Ishikawa (cell line): Measurements from ENCODE around the gene SMCR8.

Experiments used
- CEBPB ChIP-seq: IDR thresholded peaks from 2 replicates; pipeline ENCODE4 v1.6.1; 2012
- CREB1 ChIP-seq: IDR thresholded peaks from 2 replicates; pipeline ENCODE4 v1.6.1; 2012; ENCODE audit warnings: low read depth
- EGR1 ChIP-seq: IDR thresholded peaks from 2 replicates; pipeline ENCODE4 v1.6.1; 2012
- EP300 ChIP-seq: IDR thresholded peaks from 2 replicates; pipeline ENCODE4 v1.6.1; 2012; ENCODE audit warnings: borderline replicate concordance
- FOXM1 ChIP-seq: IDR thresholded peaks from 2 replicates; pipeline ENCODE4 v1.6.1; 2012; ENCODE audit warnings: low read depth, borderline replicate concordance
- MAX ChIP-seq: IDR thresholded peaks from 2 replicates; pipeline ENCODE4 v1.6.1; 2012
- NFIC ChIP-seq: IDR thresholded peaks from 2 replicates; pipeline ENCODE4 v1.6.1; 2012
- RAD21 ChIP-seq: IDR thresholded peaks from 2 replicates; pipeline ENCODE4 v1.6.1; 2012; ENCODE audit warnings: low read depth
- REST ChIP-seq: IDR thresholded peaks from 2 replicates; pipeline ENCODE4 v1.6.1; 2012; ENCODE audit warnings: low read depth, mild to moderate bottlenecking
- TAF1 ChIP-seq: IDR thresholded peaks from 2 replicates; pipeline ENCODE4 v1.6.1; 2012; ENCODE audit warnings: low read depth, mild to moderate bottlenecking
- TCF12 ChIP-seq: IDR thresholded peaks from 2 replicates; pipeline ENCODE4 v1.6.1; 2012; ENCODE audit warnings: low read depth
- TEAD4 ChIP-seq: IDR thresholded peaks from 2 replicates; pipeline ENCODE4 v1.6.1; 2012
- USF1 ChIP-seq: IDR thresholded peaks from 2 replicates; pipeline ENCODE4 v1.6.1; 2012
- YY1 ChIP-seq: IDR thresholded peaks from 2 replicates; pipeline ENCODE4 v1.6.1; 2012; ENCODE audit warnings: low read depth
- ZBTB7A ChIP-seq: IDR thresholded peaks from 2 replicates; pipeline ENCODE4 v1.6.1; 2012; ENCODE audit warnings: low read depth

Gene SMCR8

GRCh38 chr17:18323007-18323406 lies 7.9 kb downstream of the SMCR8 start:
- TF ChIP-seq RAD21 (no peak), EGR1 (no peak), TCF12 (no peak), TEAD4 (no peak), ZBTB7A (no peak), REST (no peak)

GRCh38 chr17:18323507-18324139 lies 8.5 kb downstream of the SMCR8 start:
- no peak for TF ChIP-seq CREB1
- no peak for TF ChIP-seq FOXM1
- no peak for TF ChIP-seq TAF1
- no peak for TF ChIP-seq TEAD4

- TF ChIP-seq RAD21 (no peak), USF1 (no peak), TAF1 (no peak), TEAD4 (no peak), EP300 (no peak), TCF12 (no peak), CEBPB (no peak), CREB1 (no peak)
Observed at GRCh38 chr17:18324140-18325050, 9.3 kb downstream of the SMCR8 start.

- TF ChIP-seq EP300 (no peak), RAD21 (no peak), TAF1 (no peak), YY1 (no peak), USF1 (no peak), ZBTB7A (no peak), REST (no peak), CEBPB (no peak), TEAD4 (no peak), FOXM1 (no peak), TCF12 (no peak), EGR1 (no peak), MAX (no peak), NFIC (no peak), CREB1 (no peak)
Observed at GRCh38 chr17:18326039-18326438, 10.9 kb downstream of the SMCR8 start.

GRCh38 chr17:18326572-18326971 lies 11.5 kb downstream of the SMCR8 start:
- TF ChIP-seq TCF12 = no peak
- no peak for TF ChIP-seq USF1
- no peak for TF ChIP-seq REST
- no peak for TF ChIP-seq ZBTB7A
- TF ChIP-seq TEAD4 = no peak
- TF ChIP-seq YY1 = no peak
